ENCODE data around the gene EFNA4.

Gene EFNA4

GRCh38 chr1:155063550-155064110 is at the start of gene EFNA4:
EFNA4 (plus strand) TSS chr1:155063740; CDS start chr1:155063824, 84 bp downstream.
- no peak for DNase-seq

GRCh38 chr1:155014709-155015508 is 48.6 kb upstream of the EFNA4 start:
- no peak for DNase-seq

DNA sequence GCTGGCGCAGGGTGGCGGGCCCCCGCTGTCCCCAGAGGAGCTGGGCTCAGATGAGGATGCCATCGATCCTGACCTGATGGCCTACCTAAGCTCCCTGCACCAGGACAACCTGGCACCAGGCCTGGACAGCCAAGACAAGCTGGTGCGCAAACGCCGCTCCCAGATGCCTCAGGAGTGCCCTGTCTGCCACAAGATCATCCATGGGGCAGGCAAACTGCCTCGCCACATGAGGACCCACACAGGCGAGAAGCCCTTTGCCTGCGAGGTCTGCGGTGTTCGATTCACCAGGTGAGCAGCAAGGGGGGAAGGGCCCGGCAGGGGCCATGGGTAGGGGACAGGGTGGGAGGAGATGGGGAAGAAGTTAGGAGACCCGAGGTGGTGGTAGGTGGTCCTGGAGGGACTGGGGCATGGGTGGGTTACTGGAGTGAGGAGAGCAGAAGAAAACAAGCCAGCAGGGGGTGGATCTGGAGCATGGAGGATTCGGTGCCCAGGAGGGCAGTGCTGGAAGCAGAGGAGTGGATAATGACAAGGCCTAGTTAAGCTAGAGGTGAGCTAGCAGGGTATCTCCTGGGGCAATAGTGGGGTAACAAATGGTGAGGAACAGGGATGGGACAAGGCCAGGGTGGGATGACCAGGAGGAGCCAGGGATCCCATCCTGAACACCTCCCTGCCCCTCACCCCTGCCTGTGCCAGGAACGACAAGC is 47.9 kb upstream of the EFNA4 start:
- DNase-seq: no peak

GRCh38 chr1:155016231-155016831 is 47.2 kb upstream of the EFNA4 start:
- no peak for DNase-seq

GRCh38 chr1:155017041-155017945 is 46.2 kb upstream of the EFNA4 start:
- DNase-seq: no peak

DNA sequence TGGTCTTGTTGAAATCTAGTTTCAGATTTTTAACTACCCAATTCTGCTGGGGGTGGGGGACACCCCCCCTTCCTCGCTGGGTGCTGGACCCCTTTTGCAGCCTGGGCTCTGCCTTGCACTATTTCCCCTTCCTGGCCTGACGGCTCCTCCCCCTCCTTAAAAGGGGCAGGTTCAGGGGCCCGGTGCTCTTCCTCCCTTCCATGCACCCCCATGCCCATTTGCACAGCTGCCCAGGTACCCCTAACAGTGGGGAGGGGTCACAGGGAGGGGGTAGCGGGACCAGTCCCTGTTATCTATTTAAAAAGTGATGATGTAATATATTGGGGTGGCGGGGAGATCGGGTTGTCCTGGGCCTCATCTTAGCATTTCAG is 45.6 kb upstream of the EFNA4 start:
- no peak for DNase-seq

- DNase-seq: no peak
Observed at GRCh38 chr1:155018617-155019348, 44.8 kb upstream of the EFNA4 start.

DNA sequence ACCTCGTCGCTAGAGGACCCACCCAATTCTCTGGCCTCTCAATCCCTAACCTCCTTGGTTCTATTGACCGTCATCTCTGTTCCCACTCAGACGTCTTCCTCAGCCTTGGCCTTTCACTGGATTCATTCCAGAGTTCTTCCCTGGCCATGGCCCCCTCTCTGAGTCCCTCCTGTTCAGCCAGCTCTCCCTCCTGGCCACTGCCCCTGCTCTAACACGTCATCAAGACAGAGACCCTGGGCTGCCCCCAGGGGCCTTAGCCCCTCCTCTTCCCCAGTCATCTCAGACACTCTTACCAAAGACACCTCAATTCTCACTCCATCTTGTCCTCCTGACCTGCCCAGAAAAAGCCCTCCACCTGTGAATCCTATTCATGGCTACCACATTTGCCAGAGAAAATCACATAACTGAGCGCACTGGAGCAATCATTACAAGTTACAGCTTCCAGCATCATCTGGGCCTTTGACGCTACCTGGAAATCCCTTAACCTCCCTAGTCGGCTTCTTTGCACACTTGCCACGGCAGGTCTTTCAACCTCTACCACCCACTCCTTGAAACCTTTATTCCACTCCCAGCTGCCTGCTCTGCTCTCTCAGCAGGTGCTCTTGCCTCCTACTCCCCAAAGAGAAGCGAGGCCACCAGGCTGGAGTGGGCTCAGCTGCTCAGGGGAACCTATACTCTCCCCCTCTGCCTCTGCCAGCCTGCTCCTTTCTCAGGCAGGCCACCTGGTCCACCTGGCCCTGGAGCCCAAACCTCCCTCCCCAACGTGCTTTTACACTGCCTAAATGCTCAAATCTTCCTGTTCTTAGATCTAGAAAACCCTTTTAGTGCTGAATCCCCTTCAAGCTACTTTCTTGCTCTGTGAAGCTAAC is 43.9 kb upstream of the EFNA4 start:
- no peak for DNase-seq

DNA sequence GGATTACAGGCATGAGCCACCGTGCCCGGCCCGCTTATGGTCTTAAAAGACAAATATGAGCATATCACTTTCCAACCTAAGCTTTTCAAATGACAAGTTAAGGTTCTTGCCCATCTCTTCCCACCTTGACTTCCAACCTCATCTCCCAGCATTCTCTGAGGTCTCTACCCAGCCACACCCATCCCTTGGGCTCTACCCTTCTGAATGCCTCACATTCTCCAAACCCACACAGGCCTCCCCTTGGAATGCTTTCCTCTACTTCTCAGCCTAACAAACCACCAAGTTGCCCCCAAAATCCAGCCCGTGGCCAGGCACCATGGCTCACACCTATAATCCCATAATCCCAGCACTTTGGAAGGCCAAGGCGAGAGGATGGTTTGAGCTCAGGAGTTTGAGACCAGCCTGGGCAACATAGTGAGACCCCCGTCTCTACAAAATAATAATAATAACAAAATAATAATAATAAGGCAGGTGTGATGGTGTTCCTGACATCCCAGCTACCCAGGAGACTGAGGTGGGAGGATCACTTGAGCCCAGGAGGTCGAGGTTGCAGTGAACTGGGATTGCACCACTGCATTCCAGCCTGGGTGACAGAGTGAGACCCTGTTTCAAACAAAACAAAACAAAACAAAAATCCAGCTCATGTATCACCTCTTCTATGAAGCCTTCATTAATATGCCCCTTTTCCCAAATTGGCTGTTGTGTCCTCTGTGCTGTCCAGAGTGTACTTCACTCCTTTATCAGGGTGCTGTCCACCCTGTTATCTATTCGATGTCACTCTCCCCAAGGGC is 41.2 kb upstream of the EFNA4 start:
- DNase-seq: no peak

- no peak for DNase-seq
Observed at GRCh38 chr1:155022927-155023236, 40.7 kb upstream of the EFNA4 start.

GRCh38 chr1:155023627-155024026 is 39.9 kb upstream of the EFNA4 start:
- no peak for DNase-seq

DNA sequence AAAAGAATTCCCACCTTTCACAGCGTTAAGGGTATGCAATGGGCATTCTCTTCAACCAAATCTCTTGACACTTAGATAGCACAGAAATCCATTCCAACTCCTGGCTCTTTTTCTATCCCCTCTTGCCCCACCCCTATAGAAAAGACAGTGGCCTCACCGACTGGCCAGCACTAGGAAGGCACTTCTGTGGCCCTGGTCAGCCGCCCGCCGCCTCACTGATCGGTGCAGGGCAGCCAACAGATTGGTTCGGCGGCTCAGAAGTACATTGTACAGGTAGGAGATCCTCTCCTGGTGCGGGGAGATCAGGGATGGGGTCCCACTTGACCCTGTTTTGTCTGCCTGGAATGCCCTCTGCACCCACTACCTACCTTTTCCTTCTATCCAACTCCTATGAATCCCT is 39.2 kb upstream of the EFNA4 start:
- no peak for DNase-seq

DNA sequence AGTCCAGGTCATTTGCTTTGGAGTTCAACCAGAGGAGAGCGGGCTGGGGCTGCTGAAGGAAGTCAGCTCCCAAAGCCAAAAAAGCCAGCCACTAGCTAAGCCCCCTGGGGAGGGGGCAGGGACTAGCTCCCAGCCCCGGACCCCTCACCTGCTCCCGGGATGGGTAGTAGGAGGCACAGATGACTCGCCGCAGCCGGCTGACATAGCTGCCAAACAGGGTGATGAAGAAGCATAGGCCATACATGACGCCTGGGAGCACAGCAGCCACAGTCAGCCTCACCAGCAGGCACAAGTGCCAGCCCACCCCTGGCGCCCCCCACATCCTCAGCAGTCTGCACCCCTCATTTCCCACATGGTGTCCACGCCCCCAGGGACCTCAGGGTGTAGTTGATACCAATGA is 37.4 kb upstream of the EFNA4 start:
- no peak for DNase-seq

GRCh38 chr1:155026588-155026987 is 37.0 kb upstream of the EFNA4 start:
- DNase-seq: no peak

GRCh38 chr1:155029513-155030242 is 33.9 kb upstream of the EFNA4 start:
- DNase-seq: no peak

GRCh38 chr1:155030243-155030795 is 33.2 kb upstream of the EFNA4 start:
- DNase-seq: no peak

GRCh38 chr1:155030899-155031298 is 32.6 kb upstream of the EFNA4 start:
- no peak for DNase-seq

DNA sequence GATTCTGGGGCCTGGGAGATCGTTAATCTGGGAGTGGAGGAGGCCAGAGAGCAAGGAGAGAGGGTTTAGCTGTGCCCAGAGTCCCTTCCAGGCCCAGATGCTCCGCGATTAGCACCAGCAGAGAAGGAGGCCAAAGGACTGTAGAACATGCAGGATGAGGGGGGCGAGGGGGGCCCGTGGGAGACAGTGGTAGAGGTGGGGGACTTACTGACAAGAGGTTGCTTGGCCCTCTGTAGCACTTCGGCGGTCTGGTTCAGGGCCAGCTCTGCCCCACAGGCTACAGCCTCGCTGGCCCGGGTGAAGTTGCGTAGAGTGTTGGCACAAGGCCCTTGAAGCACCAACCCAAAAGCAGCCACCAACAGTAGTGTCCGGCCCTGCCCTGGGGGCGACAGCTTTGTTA is 30.7 kb upstream of the EFNA4 start:
- no peak for DNase-seq

- DNase-seq: no peak
Observed at GRCh38 chr1:155033524-155033923, 30.0 kb upstream of the EFNA4 start, which contains the start of the genes DCST1 and DCST2. DCST1 (plus strand) TSS chr1:155033824; CDS start chr1:155034037, 213 bp downstream. DCST2 (minus strand) TSS chr1:155033781; CDS start chr1:155033701, 80 bp downstream.

Data from cortex of kidney (tissue), 1 donor.